Measurements from ENCODE around the gene VEGFA.
"Not testable (repeated sequence)": the region's sequence is repeated elsewhere in the genome, so short reads cannot be mapped to it uniquely, and the experiment has no call there.

Gene VEGFA

DNA sequence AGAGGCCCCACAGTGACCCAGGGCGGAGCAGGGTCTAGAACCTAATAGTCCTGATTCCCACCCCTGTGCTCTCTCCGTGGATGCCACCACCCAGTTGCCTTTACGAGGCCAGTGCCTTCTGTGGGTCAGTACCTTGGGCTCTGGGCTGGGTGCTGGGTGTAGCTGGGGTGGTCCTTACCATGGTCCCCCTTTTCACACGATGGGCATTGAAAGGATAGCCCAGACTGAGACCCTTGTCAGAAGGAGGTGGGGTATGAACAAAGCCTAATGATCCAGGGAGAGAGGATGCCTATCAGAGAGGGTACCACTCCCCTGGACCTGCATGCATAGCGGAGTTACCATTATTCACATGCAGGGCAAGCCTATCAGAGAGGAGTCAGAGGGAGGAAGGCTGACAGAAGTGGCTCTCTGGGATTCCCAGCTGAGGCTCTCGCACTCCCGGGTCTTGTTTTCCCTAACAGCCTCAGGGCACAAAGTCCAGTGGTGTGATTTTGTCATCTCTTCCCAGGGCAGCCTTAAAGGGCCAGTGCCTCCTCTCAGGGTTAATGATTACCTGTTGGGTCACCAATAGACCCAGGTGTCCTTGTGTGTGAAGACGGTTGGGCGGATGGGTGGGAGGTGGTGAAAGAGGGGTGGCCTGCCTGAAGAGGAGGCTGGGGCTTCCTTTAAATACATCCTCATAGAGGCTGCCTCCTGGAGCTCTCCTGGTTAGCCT lies 36.2 kb downstream of the VEGFA start:
- DNase-seq, result no peak

- no peak for DNase-seq
These were observed 36.8 kb downstream of the VEGFA start for GRCh38 chr6:43806758-43807227.

- DNase-seq, result no peak
These were observed 37.4 kb downstream of the VEGFA start for GRCh38 chr6:43807228-43808061.

- DNase-seq, result no peak
These were observed 38.4 kb downstream of the VEGFA start for GRCh38 chr6:43808412-43808811.

GRCh38 chr6:43809417-43810305 lies 39.6 kb downstream of the VEGFA start:
- DNase-seq, result no peak

GRCh38 chr6:43810965-43811732 lies 41.1 kb downstream of the VEGFA start:
- no peak for DNase-seq

DNA sequence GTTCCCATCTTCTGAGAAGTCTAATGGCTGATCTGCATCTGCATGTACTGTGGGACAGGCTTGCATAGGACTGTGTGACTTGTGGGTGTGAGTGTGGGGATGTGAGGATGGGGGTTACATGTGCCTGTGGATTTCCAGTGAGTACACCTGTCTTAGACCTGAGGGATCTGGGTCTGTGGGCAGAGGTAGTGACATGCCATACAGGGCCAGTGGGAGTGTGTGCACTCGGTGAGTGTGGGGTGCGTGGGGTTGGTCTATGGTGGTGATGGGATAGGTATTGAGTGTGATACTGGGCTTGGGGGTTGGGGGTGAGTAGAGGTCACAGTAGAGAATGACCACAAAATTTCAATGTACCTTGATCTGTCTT lies 41.7 kb downstream of the VEGFA start:
- DNase-seq, result no peak

GRCh38 chr6:43812850-43813578 lies 43.0 kb downstream of the VEGFA start:
- no peak for DNase-seq

- no peak for DNase-seq
These were observed 44.1 kb downstream of the VEGFA start for GRCh38 chr6:43814111-43814510.

- DNase-seq, result no peak
These were observed 44.9 kb downstream of the VEGFA start for GRCh38 chr6:43814865-43815264.

DNA sequence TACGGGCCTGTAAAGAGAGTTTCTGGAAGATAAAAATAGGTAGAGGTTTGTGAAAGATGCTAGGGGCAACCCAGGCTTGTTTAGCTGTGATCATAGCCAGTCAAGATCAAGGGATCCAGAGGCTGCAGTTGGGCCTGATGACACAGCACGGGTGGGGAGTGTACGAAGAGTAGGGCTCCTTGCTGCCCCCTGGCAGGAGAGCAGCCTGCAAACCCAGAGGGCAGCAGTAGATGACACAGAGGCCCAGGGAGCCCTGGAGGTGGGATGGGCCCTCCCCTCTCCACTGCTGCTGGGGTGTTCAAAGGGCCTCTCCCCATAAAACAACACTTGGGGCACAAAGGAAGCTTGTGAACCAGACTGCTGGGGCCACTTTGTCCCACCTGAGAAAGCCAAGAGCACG lies 47.2 kb downstream of the VEGFA start:
- no peak for DNase-seq

- not testable (repeated sequence) for DNase-seq
These were observed 49.0 kb downstream of the VEGFA start for GRCh38 chr6:43818973-43819372.

DNA sequence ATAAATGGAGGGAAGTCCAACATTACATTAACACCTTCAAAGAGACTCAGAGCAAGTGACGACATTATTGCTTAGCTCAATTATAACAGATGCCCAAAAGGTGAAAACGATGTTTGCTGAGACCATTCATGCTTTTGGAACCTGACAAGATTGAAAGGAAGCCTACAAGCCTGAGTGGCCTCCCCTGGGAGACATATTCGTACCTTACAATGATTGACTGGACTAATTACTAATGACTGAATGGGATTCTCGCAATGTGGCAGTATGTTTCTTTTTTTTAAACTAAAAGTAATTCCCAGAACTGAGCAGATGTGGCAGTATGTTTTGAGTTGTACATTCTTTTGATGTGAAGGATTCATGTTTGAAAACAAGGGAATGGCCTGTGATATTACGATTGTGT lies 49.9 kb downstream of the VEGFA start:
- no peak for DNase-seq

GRCh38 chr6:43820486-43820885 lies 50.5 kb downstream of the VEGFA start:
- no peak for DNase-seq

DNA sequence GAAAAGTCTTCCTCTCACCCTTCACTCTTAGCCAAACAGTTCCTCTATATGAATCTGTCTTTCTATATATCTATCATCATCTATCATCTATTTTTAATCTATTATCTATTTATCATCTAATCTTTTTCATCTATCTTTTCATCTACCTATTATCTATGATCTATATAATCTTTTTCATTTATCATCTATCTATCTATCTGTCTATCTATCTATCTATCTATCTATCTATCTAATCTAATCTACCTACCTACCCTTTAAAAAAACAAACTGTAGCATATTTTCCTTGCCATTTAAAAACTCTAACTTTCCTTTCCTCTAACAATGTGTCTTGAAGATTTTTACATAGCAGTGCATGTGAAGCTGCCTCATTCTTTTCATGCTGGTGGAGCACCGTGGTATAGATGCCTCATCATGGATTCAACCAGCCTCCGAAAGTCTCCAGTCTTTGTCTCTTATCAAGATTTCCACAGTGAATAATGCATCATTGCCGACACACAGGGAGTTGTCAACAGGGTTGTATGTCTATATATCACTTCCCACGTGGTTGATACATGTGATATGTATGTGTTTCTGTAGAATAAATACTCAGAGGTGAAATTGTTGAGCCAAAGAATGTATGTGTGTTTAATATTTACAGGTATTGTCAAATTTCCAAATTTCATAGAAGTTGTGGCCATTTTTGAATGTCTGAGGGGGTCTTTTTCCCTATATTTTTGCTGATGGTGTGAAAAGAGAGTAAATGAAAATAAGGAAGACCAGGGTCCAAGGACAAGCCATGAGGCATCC lies 51.3 kb downstream of the VEGFA start:
- DNase-seq, result no peak

DNA sequence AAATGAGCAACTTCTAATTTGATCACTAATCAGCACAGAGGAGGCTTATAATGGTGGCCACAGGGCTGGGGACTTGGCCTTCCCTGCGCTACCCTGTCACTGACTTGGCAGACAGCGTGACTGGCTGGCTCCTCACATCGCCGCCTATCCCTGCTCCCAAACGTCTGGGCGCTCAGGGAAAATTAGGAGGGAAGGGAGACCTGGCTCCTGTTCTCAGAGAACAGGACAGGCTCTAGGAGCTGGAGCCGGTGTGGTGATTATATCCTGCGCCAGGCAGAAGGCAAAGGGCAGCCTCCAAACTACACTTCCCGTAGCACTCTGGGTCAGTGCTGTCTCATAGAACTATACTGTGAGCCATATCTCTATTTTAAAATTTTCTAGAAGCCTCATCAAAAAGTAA lies 53.4 kb downstream of the VEGFA start:
- DNase-seq, result no peak

DNA sequence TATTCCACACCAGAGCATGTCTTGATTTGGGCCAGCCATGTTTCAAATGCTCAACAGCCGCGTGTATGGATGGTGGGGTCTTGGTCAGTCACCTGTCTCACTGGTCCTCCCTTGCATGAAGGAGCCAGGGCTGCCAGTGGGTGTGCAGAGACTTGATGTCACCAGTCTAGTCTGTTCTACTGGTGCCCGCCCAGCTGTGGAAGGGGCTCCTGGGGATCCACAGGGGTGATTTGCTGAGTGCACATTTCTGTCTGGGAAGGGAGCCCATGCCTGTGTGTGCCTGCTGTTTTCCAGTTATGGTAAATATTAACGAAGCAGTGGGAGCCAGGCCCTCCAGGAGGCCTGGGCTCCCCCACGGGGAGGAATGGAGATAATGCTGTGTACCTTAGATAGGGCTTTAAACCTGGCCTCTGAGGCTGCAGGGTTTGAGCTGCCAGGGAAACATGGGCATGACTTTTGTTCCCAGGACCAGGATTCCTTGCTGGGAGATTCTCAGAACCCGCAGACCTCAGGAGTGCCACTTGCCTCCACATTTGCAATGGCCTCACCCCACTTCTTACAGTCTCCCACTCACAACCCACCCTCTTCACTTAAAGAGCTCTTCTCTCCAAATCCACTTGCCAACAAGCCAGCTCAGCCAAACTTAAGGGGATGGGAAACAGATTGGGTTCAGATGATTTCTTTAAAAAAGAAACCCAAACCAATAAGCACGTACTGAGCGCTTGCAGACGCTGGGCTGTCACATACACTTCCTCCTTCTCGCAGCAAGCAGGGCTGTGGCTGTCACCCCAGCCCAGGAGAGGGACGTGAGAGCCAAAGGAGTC lies 54.1 kb downstream of the VEGFA start:
- no peak for DNase-seq

- DNase-seq, result no peak
These were observed 54.7 kb downstream of the VEGFA start for GRCh38 chr6:43824703-43825064.

- DNase-seq, result no peak
These were observed 55.4 kb downstream of the VEGFA start for GRCh38 chr6:43825187-43826115.
